GM12891 (cell line): ENCODE results near the gene GPC6.
"Not testable (repeated sequence)": the region's sequence is repeated elsewhere in the genome, so short reads cannot be mapped to it uniquely, and the experiment has no call there.

Source experiments
- DNase-seq: peaks from one replicate; pipeline ENCODE4 v3.0.0; 2011; ENCODE audit warnings: low spot score; ENCODE audit not compliant: insufficient read length
- FAIRE-seq: peaks from 2 replicates; lab custom pipeline; 2011; peaks lifted over from hg19 to GRCh38; lab: Jason Lieb, UNC
- PAX5 ChIP-seq: IDR thresholded peaks from 2 replicates; pipeline ENCODE4 v1.6.1; 2011; ENCODE audit warnings: low read length, moderate library complexity, mild to moderate bottlenecking; ENCODE audit not compliant: insufficient read depth, severe bottlenecking
- POLR2A ChIP-seq: IDR thresholded peaks from 2 replicates; pipeline ENCODE4 v1.6.1; 2011; ENCODE audit warnings: low read depth, low read length, control low read depth
- POLR2AphosphoS5 ChIP-seq: IDR thresholded peaks from 2 replicates; pipeline ENCODE4 v1.6.1; 2011; ENCODE audit warnings: low read depth, low read length, control low read depth
- POU2F2 ChIP-seq: IDR thresholded peaks from 2 replicates; pipeline ENCODE4 v1.6.1; 2011; ENCODE audit warnings: low read depth, mild to moderate bottlenecking, control low read depth, low read length, moderate library complexity
- SPI1 ChIP-seq: IDR thresholded peaks from 2 replicates; pipeline ENCODE4 v1.6.1; 2011; ENCODE audit warnings: low read depth, low read length, control low read depth
- TAF1 ChIP-seq: IDR thresholded peaks from 2 replicates; pipeline ENCODE4 v1.6.1; 2011; ENCODE audit warnings: low read depth, low read length, control low read depth

The GPC6 gene

GRCh38 chr13:94269557-94269956 is 1043.0 kb downstream of the GPC6 start:
- FAIRE-seq: no peak
- TF ChIP-seq SPI1: no peak
- no peak for TF ChIP-seq POLR2AphosphoS5
- TF ChIP-seq POLR2A: no peak
- TF ChIP-seq TAF1: no peak
- no peak for TF ChIP-seq POU2F2
- TF ChIP-seq PAX5: no peak
- no peak for DNase-seq

- no peak for FAIRE-seq
Measured at GRCh38 chr13:94270556-94270955, 1043.9 kb downstream of the GPC6 start.

GRCh38 chr13:94272038-94272437 is 1045.4 kb downstream of the GPC6 start:
- FAIRE-seq: no peak
- DNase-seq: no peak

More at GRCh38 chr13:94270556-94270955, 1043.9 kb downstream of the GPC6 start:
- DNase-seq: no peak
- TF ChIP-seq POLR2A (no peak), POU2F2 (no peak), PAX5 (no peak), SPI1 (no peak), TAF1 (no peak), POLR2AphosphoS5 (no peak)

GRCh38 chr13:94280349-94280748 is 1053.7 kb downstream of the GPC6 start:
- FAIRE-seq (no peak), DNase-seq (no peak)
- no peak for TF ChIP-seq POLR2A
- no peak for TF ChIP-seq POLR2AphosphoS5
- TF ChIP-seq PAX5: no peak
- no peak for TF ChIP-seq POU2F2
- TF ChIP-seq TAF1: no peak
- no peak for TF ChIP-seq SPI1

More at GRCh38 chr13:94272038-94272437, 1045.4 kb downstream of the GPC6 start:
- TF ChIP-seq POLR2AphosphoS5: no peak
- TF ChIP-seq SPI1: no peak
- TF ChIP-seq POLR2A: no peak
- TF ChIP-seq PAX5: no peak
- TF ChIP-seq TAF1: no peak
- TF ChIP-seq POU2F2: no peak

GRCh38 chr13:94280845-94281244 is 1054.2 kb downstream of the GPC6 start:
- DNase-seq (no peak), FAIRE-seq (no peak)
- TF ChIP-seq SPI1 (no peak), POU2F2 (no peak), POLR2AphosphoS5 (no peak), POLR2A (no peak)

GRCh38 chr13:94286581-94286980 is 1060.0 kb downstream of the GPC6 start:
- FAIRE-seq (no peak), DNase-seq (no peak)
- TF ChIP-seq POU2F2: no peak

- DNase-seq: no peak
- no peak for FAIRE-seq
- TF ChIP-seq POLR2AphosphoS5: no peak
- no peak for TF ChIP-seq SPI1
- no peak for TF ChIP-seq POLR2A
- TF ChIP-seq TAF1: no peak
- TF ChIP-seq POU2F2: no peak
- no peak for TF ChIP-seq PAX5
Measured at GRCh38 chr13:94291631-94292322, 1065.2 kb downstream of the GPC6 start.

GRCh38 chr13:94292323-94292640 is 1065.7 kb downstream of the GPC6 start:
- no peak for FAIRE-seq
- TF ChIP-seq POU2F2 (no peak), TAF1 (no peak), POLR2A (no peak), SPI1 (no peak), PAX5 (no peak), POLR2AphosphoS5 (no peak)
- no peak for DNase-seq

GRCh38 chr13:94296471-94296870 is 1069.9 kb downstream of the GPC6 start:
- DNase-seq (no peak), FAIRE-seq (no peak)
- TF ChIP-seq POU2F2 (no peak), POLR2A (no peak), PAX5 (no peak), SPI1 (no peak), POLR2AphosphoS5 (no peak), TAF1 (no peak)

- DNase-seq: no peak
Measured at GRCh38 chr13:94298346-94298745, 1071.7 kb downstream of the GPC6 start.

GRCh38 chr13:94300401-94300800 is 1073.8 kb downstream of the GPC6 start:
- FAIRE-seq (no peak), DNase-seq (no peak)

More at GRCh38 chr13:94298346-94298745, 1071.7 kb downstream of the GPC6 start:
- TF ChIP-seq SPI1 (no peak), PAX5 (no peak), TAF1 (no peak), POLR2AphosphoS5 (no peak)
- no peak for FAIRE-seq

GRCh38 chr13:94301487-94301886 is 1074.9 kb downstream of the GPC6 start:
- no peak for FAIRE-seq
- TF ChIP-seq SPI1 (no peak), POLR2A (no peak), PAX5 (no peak), POLR2AphosphoS5 (no peak), TAF1 (no peak), POU2F2 (no peak)

More at GRCh38 chr13:94300401-94300800, 1073.8 kb downstream of the GPC6 start:
- no peak for TF ChIP-seq POU2F2
- TF ChIP-seq POLR2AphosphoS5: no peak
- TF ChIP-seq SPI1: no peak
- TF ChIP-seq POLR2A: no peak
- TF ChIP-seq TAF1: no peak
- no peak for TF ChIP-seq PAX5

GRCh38 chr13:94302847-94303565 is 1076.4 kb downstream of the GPC6 start:
- FAIRE-seq, DNase-seq: not testable (repeated sequence)

More at GRCh38 chr13:94301487-94301886, 1074.9 kb downstream of the GPC6 start:
- no peak for DNase-seq
